Stimulated activated CD8-positive, alpha-beta memory T cell treated with anti-CD3 and anti-CD28 coated beads, Interleukin-4, amount 100 ng/mL, for 1 hour (primary cell): ENCODE measurements around the gene FAM210A.
"Not testable (repeated sequence)": the region's sequence is repeated elsewhere in the genome, so short reads cannot be mapped to it uniquely, and the experiment has no call there.

Experiments used
- DNase-seq, 2 donors: peaks; one replicate each; pipeline ENCODE4 v3.0.0-alpha.2; 2020; ENCODE audit warnings: low read depth in 2 of 2, low spot score in 1 of 2

FAM210A gene

GRCh38 chr18:13726232-13726971, at the start of gene FAM210A, which contains the start of gene RNMT:
TSS of gene FAM210A (minus strand) at chr18:13726558. CDS start at chr18:13682077, 44,481 bp downstream.
TSS of gene RNMT (plus strand) at chr18:13726673. CDS start at chr18:13731518, 4,845 bp downstream.
- peak; percentile 85 to 91 for DNase-seq

GRCh38 chr18:13775058-13775457, 48.7 kb upstream of the FAM210A start:
- no peak for DNase-seq

GRCh38 chr18:13762690-13763439, 36.5 kb upstream of the FAM210A start:
- DNase-seq: no peak

DNA sequence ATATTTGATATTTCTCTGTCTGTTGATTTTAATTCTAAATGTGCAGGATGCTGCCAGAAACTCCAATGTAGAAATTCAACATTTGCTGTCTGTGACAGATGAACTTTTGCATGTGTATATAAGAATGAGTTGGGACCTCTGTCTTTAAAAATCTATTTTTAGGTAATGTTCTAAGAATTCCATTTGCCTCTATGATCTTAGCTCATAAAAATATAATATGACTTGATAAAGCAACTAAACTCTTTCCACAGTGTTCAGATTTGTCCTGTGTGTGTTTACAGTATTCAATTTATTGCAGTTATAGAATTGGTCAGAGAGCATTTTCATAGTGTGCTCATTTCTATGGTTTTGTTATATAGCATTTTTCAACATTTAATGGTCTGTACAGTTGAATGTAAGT, 33.7 kb upstream of the FAM210A start:
- DNase-seq: no peak

GRCh38 chr18:13758622-13759021, 32.3 kb upstream of the FAM210A start:
- DNase-seq: no peak

- DNase-seq: no peak
These were observed 30.3 kb upstream of the FAM210A start for GRCh38 chr18:13756671-13757070.

DNA sequence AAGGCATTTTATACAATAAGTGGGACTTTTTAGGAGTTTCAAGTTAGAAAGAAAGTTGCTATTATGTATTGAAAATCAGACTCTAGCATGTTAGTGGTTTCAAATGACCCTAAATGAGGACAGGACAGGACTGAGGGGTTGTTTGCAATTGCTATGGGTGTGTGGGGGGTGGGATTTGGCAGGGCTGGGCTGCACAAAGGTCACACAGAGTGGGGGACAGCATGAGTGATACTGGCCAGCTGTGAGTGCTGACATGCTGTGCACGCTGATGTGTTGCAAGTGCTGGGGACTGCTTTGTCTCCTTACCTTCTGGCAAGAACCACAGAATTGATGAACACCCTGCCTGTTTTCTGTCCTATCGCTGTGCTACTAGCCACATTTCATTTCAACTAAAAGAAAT, 29.9 kb upstream of the FAM210A start:
- DNase-seq: no peak

DNA sequence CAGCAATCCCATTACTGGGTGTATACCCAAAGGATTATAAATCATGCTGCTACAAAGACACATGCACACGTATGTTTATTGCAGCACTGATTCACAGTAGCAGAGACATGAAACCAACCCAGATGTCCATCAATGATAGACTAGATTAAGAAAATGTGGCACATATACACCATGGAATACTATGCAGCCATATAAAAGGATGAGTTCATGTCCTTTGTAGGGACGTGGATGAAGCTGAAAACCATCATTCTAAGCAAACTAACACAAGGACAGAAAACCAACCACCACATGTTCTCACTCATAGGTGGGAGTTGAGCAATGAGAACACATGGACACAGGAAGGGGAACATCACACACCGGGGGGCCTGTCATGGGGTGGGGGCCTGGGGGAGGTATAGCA, 25.2 kb upstream of the FAM210A start:
- DNase-seq: not testable (repeated sequence)

DNA sequence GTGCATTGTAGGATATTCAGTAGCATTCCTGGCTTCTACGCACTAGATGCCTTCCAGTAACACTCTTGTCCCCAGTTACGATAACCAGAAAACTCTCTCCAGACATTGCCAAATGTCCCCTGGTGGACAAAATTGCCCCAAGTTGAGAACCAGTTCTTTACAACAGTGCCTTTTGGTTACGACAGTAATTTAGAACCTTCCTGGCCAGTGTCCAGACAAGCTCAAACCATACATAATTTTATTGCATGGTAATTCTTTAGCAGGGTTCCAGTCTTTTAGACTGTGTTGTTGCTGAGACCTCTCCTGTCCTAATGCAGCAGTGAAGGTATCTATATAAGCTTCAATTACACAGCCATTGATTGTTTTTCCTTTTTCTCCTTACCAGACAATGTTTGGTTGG, 20.3 kb upstream of the FAM210A start:
- DNase-seq: no peak

DNA sequence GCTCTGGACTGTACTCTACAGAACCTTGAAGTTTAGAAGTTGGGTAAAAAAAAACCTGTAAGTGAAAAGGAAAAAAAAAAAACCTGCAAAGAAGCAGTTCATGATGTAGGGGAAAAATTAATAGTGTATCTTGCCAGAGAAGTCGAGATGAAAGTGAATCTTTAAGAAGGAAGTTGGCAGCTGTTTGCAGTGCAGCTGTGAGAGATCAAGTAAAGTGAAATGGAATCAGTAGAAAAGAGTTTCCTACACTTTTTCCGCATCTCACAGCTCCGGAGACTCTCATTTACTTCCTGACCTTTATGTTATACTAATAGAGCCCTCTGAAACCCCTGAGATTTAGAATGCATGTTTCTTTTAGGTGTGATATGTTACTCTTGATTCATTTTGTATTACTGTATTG, 19.3 kb upstream of the FAM210A start:
- DNase-seq: no peak

DNA sequence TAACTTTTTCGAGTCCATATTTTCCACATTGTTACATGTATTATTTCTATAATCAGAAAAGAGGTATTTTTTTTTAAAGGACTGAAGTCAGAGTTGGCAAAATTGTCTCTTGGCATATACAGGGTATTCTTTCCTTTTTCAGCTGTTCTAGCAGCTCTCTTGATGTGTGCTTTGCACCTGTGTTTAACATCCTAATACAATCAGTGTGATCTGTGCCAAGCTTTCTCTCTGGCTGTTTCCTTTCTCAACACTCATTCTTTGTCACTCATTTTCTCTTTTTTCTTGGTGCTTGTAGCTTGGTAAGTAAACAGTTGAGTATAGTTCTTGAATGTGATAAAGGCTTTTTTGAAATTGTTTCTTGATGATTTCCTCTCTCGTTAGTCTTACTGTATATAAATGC, 9.3 kb upstream of the FAM210A start:
- no peak for DNase-seq

- no peak for DNase-seq
These were observed 4.1 kb upstream of the FAM210A start for GRCh38 chr18:13730481-13730880.

DNA sequence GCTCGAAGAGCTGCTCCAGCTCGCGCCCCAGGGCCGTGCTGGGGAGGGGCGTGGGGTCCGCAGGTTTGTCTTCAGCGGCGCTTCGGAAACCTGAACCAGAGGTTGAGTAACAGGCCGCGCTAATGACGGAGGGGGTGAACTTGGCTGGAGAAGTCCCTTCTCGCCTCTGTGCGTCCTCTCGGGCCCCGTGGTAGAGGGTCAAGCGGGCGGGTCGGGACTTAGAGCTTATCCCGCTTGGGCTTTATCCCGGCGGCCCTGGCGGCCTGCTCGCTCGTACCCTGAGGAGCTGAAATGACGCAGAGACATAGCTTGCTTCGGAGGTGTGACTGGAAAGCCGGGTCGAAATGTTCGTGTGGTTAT, 594 bp upstream of the FAM210A start:
- DNase-seq: peak in 1 of 2 donors; percentile 1

DNA sequence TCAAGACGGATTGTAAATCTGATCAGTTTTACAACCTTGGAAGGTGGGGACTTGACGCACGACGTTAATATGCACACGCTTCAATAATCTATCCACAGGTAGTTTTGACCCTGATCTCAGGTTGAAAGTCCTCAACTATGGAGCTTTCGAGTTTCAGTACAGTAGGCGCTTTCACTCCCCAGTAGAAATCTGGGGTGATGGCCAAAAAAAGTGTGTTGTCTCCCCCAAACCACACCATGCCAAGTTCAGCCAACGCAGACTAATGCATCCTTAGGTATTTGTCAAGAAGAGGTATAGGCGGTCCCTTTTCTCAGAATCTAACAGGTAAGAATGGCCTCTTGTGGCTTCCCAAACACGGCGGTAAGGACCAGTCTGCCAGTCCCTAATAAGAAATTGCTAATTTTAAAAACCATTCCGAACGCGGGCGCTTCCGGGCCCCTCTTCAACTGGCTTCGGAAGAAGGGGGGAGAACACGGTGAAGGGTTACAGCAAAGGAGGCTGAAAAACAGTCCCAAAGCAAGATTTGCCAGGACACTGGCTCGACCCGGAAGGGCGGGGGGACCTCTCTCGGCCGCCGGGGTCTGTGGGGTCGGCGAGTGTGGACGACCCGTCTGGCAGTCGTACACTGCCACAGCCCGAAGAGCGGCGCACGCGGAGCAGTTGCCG, 659 bp downstream of the FAM210A start:
- DNase-seq: no peak

DNA sequence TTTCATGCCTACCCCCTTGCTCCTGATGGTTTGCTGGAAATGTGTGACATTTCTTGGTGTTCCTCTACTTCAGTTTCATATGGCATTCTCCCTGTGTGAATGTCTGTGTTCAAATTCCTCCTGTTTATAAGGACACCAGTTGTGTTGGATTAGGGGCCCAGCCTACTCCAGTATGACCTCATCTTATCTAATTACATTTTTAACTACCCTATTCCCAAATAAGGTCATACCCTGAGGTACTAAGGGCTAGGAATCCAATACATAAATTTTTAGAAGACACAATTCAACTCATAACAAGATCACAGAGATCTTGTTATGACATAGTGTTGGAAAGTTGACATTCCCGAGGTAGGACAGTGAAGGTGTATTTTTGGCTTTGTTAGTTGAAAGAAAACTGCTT, 5.5 kb downstream of the FAM210A start:
- no peak for DNase-seq

- no peak for DNase-seq
These were observed 6.2 kb downstream of the FAM210A start for GRCh38 chr18:13720123-13720522.

- DNase-seq: no peak
These were observed 9.4 kb downstream of the FAM210A start for GRCh38 chr18:13716916-13717315.

- DNase-seq: no peak
These were observed 11.0 kb downstream of the FAM210A start for GRCh38 chr18:13715330-13715729.

GRCh38 chr18:13713455-13714055, 12.8 kb downstream of the FAM210A start:
- DNase-seq: no peak

DNA sequence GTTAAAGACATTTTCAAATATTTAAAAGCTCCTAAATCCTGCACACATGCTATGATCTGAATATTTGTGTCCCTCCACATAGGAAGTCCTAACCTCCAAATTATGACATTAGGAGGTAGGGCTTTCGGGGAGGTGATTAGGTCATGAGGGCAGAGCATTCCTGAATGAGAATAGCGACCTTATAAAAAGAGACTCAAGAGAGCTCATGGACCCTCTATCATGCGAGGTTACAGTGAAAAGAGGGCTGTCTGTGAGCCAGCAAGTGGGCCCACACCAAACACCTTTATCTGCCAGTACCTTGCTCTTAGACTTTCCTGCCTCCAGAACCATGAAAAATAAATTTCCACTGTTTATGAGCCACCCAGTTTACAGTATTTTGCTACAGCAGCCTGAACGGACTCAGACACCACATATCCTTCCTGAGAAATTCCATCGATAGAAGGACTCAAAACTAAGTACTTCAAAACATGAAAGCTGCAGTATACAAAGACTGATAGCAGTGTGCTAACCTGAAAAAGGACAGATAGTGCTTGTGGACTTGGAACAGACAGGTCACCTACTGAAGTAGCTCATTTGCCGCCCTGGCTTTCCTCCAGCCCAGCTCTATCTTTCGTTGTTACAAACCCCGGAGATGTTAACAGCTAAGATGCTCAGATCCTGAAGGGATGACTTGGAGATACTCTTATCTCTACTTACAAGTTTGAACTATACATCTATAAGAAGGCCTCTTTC, 13.8 kb downstream of the FAM210A start:
- DNase-seq: no peak

- DNase-seq: no peak
These were observed 15.9 kb downstream of the FAM210A start for GRCh38 chr18:13710414-13710831.
